AG09319 (cell line): ENCODE results near the gene PHLPP1.

Source experiments
- DNase-seq: peaks from one replicate; pipeline ENCODE4 v3.0.0-alpha.2; 2010; ENCODE audit warnings: low read depth; ENCODE audit errors: extremely low read depth
- CTCF ChIP-seq: IDR thresholded peaks from 2 replicates; pipeline ENCODE4 v1.5.1; 2011; ENCODE audit warnings: low read depth, mild to moderate bottlenecking, inconsistent platforms, low read length, moderate library complexity

Gene PHLPP1

GRCh38 chr18:62767836-62768557, 52.7 kb downstream of the PHLPP1 start:
- DNase-seq, result no peak
- TF ChIP-seq CTCF, result no peak

GRCh38 chr18:62768558-62768943, 53.2 kb downstream of the PHLPP1 start:
- no peak for TF ChIP-seq CTCF
- no peak for DNase-seq

DNA sequence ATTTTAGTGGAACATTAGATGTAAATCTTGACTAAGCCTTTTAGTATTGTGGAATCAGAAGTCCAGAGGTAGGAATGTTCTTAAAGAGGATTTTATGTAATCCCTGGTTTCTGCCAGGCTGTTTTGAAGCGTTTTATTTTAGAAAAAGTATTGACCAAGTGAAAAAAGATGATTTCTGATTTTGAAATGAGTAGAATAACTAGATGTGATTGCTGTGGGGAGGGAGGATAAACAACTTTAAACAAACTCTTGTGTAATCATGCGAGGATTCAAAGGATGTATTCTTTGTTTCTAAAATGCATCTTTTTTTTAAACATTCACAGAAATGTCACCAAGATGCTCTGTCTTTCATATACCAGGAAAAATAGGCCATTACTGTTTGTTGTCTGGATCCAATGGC, 53.9 kb downstream of the PHLPP1 start:
- no peak for TF ChIP-seq CTCF
- no peak for DNase-seq

DNA sequence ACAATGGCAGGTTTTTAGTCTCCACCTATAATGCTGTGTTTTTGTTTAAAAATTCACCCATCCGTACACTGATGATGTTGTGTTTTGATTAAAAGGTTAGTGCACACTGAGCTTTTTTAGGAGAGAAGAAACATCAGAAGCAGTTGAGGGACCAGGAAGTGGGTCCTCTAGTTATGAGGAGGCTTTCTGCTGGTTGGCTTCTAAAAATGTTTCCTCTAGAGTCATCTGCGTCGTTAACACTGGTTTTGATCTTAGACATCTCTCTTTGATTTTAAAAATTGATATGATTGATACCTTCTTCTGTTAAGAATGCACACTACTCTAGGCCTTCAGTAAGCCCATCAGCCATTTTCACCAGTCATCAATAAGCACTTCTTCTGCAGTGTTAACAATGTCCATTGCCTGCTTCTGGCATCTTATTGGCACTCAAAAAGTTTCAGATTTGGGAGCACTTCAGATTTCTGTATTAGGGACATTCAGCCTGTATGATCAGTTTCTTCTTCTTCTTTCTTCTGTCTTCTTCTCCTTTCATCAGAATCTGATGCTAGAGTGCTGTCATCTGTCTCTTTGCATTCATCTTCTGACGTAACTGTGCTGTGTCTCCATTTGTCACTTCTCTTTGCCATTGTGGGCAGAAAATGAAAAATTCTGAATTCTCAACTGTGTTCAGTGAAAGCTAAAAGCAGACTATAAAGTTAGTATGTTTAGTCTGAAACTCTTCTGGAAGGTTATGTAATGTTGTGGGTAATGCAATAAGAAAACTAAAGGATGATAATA, 56.3 kb downstream of the PHLPP1 start:
- no peak for TF ChIP-seq CTCF
- no peak for DNase-seq

GRCh38 chr18:62772860-62773584, 57.7 kb downstream of the PHLPP1 start:
- DNase-seq, result no peak
- no peak for TF ChIP-seq CTCF

GRCh38 chr18:62773691-62774090, 58.4 kb downstream of the PHLPP1 start:
- no peak for DNase-seq
- no peak for TF ChIP-seq CTCF
